NCI-H1105 (cell line): ENCODE data around the gene LINGO4.
A peak's percentile ranks its signal among the peaks of the same experiment; 100 is the strongest.

Experiments used
- DNase-seq: peaks from one replicate; lab custom pipeline; 2025; lab: John Stamatoyannopoulos, UW

Gene LINGO4

DNA sequence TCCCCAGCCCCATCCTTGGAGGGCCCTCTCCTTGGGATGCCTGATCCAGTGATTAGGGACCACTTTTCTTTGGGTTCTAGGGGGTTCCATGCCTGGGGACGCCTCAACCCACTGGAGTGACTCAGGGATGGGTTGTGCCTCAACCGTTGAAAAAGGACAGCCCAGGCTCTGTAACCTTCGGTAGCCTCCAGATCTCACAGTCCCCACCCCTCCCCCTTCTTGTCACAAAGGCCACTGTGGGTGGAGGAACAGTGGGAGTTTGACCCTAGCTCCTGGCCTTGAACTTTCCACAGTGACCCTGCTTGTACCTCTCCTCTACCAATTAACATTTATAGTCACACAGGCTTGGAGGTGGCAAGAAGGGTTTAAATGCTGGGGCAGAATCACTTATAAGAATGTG lies 29.0 kb upstream of the LINGO4 start:
- no peak for DNase-seq

DNA sequence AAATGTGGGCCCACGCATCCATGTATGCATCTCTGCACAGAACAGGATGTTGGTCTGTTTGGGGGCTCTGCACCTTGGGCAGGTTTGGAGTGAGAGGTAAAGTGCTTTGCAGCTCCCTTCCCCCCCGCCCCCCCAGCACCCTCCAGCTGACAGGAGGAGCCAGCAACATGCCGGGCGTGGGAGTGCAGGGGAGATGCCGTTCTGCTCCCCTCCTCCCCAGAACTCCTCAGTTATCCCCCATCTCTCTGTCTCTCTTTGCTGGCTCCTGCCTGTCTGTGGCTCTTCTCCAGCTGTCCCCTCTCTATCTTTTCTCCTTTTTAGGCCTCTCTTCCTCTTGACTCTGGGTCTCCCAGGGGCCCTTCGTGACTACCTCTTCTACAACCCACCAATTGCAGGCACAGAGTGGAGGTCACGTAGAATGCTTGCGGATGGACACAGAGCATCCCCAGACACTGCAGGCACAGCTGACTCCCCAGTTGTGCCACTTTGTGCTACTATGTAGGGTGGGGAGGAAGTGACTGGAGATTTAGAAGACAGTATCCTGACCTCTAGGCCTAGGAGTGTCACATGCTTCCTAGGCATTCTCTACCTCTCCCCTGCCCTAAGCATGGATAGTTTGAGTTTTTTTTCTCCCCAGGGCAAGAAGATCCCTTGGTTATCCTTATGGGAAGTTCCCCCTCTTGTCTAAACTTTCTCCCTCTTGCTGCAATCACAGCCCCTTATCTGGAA lies 28.1 kb upstream of the LINGO4 start:
- DNase-seq = no peak

DNA sequence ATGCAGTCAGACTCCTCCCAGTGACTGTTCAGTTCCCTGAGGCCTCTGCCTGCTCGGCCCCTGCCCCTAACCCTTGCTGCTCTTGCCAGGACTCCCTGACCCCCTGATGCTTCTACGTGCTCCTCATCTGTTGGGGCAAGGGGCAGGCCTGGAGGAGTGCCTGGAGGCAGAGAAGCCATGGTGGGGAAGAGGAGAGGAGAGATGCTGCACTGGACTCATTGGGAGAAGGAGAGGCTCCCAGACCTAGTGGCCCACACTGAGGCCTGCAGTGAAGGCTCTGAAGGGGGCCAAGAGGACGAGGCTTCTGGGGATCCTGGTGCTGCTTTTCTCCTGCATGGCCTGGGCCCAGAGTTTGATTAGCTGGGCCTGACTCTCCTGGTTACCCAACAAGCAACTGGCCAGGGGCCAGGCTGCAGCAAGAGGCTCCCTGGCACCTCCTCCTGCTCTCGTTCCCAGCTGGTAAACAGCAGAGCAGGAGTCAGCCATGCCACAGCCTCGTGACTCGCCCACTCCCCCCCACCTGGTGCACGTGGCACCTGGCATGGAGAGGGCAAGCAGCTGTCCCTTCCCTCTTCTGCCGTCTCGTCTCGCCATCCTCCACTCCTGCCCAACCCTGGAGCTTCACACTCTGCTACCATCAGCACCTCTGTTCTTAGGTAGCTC lies 27.2 kb upstream of the LINGO4 start:
- DNase-seq = peak; percentile 91

DNA sequence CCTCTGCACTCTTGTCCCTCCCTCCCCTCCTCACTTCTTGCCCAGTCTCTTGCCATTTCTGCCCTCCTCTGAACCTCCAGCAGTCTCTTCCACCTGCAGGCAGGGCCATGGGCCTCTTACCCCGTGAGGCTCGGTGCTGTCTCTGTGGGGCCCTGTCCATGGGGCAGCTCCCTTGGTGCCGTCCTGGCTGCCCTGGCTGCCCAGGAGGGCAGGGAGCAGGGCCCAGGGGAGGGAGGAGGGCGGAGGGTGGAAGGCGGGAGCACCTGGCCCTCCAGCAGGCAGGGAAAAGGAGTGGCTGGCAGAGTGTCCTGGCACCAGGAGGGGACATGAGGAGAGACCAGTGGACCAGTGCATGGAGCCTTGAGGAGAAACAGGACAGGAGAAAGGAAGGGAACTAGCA lies 26.4 kb upstream of the LINGO4 start, which contains the start of gene RORC:
TSS of gene RORC (minus strand) at position 198 of the 400 bp plus-strand sequence. CDS start at position 160, 38 bp downstream.
- no peak for DNase-seq

DNA sequence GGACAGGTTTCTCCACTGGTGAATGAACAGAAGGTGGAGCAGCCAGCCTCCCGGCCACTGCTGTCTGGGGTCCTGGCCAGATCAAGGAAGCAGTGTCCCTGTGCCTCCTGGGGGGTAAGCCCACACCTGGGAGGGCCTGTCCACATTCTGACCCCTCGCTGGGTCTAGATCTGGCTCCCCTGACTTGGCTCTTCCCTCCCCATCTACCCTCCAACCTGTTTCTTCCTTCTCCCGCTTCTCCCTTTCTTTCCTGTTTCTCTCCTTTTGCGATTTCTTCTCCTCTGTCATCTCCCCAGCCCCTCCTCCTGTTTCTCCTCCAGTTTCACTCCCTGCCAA lies 26.0 kb upstream of the LINGO4 start:
- no peak for DNase-seq

DNA sequence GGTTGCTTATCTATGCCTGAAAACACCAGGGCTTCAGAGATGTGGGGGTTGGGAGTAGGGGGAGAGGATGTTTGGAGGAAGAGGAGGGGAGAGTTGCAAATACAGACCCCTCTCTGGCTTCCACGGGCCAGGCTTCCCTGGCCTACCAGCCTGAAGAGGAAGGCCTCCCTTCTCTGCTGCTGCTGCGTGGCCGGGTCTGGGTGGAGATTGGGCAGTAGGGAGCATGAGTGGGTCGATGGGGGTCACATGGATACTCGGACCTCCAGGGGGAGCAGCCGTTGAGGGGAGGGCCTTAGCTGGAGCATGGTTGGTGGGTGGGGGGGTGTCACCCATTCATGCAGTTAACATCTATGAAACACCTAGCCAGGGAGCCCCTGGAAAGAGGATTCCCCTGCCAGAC lies 24.8 kb upstream of the LINGO4 start:
- DNase-seq = no peak

DNA sequence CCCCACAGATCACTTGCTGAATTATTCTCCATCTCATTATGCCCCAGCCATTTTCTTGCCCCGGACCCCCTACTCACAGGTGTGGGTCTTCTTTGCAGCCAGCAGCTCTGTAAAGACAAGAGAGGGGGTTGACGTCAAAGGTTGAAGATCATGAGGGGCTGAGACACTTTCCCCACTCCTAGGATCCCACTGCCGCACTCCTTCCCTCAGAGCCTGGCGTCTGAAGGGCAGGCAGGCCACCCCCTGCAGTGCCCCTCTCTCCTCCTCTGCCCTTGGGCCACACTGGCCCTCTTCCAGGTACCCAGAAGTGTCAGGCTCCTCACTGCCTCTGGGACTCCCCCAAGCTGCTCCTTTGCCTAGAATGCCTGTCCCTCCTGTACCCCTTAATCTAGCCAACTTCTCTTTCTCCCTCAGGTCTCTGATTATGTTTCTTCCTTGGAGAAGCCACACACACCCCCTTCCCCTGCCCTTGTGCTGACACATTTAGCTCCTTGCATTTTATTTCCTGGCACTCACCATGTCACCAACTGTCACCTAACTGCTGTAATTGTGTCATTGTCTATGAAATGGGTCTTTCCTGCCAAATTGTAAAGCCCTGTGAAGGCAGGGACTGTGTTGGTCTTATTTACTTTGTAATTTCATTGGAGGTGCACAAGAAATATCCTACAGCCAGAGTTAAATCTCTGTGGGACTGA lies 24.3 kb upstream of the LINGO4 start:
- DNase-seq = no peak

DNA sequence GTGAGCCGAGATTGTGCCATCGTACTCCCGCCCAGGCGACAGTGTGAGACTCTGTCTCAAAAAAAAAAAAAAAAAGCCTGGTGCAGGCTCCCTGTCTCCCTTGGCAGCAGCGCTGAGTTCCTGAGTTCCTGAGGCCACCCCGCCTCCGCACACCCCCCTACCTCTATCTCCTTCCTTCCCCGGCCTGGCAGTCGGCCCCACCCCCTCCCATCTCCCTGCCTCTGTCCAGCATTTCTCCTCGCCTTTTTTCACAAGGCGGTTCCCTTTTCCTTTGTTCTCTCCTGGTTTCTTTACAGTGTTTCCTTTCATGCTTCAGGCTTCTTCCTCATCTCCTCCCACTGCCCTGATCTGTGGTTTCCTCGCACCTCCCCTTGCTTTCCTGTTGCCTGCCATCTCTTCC lies 23.7 kb upstream of the LINGO4 start:
- DNase-seq = no peak

DNA sequence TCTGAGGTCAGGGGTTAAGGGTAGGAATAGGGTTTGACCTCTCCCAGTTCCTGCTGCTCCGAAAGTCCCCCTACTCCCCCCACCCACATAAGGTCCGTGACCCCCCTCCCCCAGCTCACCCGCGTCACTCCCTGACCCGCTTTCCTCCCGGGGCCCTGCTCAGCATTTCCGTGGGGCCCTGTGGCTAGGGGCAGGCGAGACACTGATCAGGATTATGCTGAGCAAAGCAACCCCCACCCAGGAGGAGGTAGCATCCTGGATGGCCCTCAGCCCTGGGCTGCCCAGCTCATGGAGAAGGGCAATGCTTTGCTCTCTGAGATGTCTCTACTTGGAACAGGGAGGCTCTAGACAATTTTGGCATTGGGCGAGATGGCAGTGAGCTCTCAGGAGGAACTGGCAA lies 22.6 kb upstream of the LINGO4 start:
- no peak for DNase-seq

DNA sequence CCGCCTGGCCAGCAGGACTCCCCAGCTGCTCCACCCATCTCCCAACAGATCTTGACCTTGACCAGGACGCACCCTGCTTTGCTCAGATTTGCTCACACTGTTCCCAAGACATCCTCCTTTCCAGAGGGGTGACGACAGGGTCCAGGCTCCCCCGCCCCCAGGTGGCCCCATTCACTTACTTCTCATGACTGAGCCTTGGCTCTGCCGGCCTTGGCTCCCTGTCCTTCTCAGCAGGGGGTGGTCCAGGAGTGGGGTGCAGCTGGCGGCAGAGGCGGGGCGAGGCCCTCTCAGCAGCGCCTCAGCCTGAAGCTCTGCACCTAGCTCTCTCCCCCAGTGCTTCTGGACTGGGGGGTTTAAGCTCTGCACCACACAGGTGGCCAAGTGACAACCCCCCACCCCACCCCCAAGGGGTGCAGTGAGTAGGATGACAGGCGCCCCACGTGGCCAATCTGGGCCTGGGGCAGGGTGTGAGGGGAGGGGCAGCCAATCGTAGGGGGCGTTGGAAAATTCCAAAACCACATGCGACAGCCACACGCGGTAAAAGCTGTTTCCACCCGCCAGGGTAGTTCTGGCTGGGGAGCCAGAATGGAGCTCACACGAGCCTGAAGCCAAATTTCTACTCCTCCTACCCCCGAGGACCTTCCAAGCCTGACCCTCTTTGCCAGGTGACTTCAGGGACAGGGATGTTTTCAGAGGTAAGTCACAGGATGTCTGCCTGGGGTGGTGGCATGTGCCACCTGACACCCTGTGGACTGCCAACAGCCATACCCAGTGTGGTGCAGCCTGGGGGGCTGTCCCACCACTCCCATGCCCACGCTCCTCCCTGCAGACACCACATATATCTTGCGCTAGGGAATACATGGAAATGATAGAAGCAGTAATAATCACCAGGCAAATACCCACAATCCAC lies 20.8 kb upstream of the LINGO4 start:
- no peak for DNase-seq

DNA sequence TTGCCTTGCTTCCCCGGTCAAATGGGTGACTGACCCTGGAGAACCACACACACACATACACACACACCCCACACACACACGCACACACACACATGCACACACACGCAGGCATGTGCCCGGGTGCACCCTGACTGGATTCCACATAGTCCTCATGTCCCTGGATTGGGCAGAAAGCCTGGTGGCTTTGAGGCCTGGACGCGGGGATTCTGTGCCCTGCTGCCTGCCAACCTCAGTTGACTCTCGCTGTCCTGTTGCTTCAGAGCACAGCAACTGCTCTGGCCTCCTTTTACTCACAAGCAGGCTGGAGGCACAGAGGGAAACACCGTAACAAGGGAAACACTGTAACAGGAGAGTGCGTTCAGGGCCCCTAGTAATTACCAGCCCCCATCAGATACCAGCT lies 20.0 kb upstream of the LINGO4 start:
- DNase-seq = no peak

DNA sequence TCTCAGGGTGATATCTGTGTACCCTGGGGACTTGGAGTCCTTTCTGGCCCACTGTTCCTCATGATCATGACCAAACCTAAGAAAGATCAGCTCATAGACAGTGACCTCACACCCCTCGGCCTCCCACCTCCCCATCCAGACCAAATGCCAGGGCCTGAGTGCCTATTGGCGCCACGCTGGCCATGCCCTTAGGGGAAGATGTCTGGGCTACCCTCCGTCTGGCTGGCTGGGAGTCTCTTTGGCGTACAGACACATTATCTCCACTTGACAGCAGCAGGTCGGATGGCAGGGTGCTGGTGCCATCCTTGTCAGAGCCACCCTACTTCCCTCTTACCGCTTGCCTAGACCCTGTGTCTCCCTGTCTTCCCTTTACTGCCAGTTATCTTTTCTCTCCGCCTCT lies 18.0 kb upstream of the LINGO4 start:
- DNase-seq = no peak

DNA sequence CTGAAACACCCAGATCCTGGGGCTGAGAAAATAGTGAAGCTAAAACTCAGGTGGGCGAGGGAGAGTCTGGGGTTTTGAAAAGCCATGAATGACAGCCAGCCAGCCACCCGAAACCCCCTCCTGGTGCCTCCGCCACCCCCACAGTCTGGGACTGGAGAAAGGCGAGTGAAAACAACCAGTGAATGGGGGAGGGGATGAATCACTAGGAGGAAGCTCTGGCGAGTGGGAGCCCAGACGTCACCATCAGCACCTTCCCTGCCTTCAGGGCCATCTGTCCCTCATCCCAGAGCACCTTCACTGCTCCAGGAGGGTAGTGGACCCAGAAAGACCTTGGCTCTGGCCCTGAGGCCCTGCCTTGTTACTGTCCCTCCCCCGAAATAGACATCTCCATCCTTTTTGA lies 17.2 kb upstream of the LINGO4 start:
- DNase-seq = no peak

DNA sequence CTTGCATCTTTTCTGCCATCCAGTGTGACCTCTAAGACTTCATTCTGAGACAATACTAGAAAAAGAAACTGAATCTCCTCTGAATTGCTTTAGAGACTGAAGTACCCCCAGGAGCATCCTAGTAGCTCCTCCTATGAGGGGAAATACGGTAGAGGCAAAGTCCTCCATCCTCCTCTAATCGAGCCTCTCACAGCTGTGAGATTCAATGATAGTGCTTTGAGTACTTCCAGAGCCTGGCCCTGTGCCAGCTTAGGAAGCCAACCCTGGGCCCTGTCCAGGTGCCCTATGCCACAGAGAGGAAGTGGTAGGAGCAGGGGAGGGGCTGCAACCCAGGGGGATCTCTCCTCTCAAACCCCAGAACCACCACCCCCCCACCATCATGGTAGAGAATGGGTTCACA lies 15.7 kb upstream of the LINGO4 start:
- peak; percentile 82 for DNase-seq

DNA sequence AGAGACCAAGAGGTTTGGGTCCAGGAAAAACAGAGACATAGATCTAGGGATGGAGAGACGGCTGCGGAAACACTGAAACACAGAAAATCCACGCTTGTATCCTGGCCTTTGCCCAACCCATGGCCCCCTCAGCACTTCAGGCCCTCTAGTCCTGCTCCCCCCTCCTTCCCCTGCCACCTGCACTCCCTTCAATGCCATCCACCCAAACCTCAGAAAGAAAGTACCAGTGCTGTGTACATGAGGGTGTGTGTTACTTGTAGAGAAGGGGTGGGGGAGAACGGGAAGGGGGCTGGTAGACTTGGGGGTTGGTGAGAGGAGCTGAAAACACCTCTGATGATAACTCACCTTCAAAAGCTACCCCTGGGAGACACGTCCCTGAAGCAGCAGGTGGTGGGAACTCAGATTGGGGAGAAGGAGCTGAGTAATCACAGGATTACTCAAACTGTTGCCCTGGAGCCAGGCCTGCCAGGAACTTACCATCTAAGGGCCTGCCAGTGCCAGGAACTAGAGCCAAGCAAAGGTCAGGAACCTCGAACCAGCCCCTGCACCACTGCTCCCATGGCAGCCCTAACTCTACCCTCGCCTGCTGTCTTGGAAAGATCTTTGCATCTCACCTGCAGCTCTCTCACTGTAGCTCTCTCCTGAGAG lies 14.9 kb upstream of the LINGO4 start:
- no peak for DNase-seq

DNA sequence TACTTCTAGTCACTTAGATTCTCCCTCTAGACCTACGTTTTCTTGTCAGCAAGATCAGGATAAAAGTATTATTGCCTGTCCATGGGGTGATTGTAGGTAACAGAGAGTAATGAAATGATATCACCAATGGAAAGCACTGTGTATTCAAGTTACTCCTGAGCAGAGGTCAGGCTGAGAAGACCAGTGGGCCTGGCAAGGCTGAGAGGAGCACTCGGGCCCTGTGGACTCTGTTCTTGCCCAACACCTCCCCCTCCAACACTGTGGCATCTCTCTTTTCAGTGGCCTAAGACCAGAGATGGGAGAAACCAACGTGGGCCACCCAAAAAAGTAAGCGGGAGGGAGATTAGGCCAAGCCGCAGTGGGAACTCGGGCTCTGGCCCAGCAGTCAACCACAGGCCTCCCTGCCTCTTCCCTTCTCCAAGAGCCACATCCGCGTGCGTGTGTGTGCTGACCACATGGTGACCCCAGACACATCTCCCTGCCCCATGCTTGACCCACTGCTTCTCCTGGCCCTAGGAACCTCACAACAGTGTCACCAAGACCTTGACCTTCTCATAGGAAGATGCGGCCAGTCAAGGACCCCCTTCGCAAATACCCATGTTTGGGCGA lies 14.1 kb upstream of the LINGO4 start:
- DNase-seq = no peak

DNA sequence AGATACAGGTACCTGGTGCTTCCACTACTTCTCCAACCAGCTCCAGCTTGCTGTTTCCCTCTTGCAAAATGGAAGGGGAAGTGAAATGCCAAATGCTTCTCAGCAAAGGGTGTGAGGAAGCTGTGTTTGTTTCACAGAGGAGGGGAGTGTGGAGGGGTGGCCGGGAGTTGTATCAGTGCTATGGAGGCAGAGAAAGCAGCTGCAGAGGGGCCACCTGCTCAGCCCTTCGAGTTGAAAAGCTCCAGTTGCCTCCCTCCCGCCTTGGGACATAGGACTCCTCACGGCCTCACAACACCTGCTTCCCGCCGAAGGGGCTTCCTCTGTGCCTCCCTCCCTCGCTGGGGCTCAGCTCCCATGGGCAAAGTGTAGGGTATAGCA lies 12.1 kb upstream of the LINGO4 start:
- no peak for DNase-seq

DNA sequence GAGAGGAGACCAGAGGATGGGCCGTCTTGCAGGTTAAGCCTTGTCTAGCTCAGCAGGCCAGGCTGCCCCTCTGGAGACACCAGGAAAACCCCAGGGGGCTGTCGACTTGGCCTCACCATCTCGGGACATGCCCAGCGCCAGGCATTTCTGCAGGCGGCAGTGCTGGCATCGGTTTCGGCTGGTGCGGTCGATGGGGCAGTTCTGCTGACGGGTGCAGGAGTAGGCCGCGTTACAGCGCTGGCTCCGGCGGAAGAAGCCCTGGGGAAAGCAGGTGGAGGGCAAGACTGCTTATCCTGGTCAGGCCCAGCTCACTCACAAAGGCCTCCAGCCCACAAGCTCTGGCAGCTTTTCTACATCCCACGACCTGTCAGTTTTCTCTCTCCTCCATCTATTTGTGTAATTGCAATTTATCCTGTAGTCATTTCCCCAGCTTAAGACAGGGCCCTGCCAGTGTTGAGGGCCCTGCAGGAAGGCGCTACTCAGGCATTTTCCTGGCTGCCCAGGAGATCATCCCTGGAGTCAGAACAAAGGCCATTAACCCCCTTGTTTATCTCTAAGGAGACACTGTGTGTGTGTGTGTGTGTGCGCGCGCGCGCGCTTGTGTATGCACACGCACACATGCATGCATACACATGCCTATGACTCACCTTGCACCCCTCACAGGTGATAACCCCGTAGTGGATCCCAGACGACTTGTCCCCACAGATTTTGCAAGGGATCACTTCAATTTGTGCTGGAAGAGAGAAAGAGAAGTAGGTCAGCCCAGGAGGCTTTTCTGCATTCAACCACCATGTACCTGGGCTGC lies 11.5 kb upstream of the LINGO4 start:
- DNase-seq = no peak

DNA sequence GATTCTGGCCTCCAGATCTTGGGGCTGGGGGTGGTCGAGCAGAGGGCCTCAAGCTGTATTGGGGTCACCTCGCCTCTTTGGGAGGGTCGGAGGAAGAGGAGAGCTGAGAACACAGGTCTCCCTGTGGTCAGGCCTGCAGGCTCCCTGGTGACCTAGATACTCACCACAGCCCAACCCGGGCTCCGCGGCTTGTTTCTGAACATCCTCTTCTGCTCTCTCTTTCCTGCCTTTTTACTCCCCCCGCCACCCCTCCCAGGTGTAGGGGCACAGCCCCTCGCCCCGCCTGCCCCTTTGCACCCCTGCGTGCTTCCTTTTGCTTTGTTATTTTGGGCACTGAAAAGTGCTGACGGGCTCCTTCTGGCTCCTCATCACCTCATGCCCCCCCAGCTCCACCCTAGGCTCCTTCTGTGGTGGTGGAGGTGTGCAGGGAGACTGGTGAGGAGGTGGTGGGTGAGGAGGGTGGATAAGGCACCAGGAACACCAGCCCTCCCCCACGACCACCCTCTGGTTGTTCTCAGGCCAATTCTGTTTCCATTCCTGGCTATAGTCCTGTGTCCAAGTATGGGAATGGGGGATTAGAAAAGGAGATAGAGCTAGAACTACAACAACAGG lies 10.6 kb upstream of the LINGO4 start:
- DNase-seq = no peak

DNA sequence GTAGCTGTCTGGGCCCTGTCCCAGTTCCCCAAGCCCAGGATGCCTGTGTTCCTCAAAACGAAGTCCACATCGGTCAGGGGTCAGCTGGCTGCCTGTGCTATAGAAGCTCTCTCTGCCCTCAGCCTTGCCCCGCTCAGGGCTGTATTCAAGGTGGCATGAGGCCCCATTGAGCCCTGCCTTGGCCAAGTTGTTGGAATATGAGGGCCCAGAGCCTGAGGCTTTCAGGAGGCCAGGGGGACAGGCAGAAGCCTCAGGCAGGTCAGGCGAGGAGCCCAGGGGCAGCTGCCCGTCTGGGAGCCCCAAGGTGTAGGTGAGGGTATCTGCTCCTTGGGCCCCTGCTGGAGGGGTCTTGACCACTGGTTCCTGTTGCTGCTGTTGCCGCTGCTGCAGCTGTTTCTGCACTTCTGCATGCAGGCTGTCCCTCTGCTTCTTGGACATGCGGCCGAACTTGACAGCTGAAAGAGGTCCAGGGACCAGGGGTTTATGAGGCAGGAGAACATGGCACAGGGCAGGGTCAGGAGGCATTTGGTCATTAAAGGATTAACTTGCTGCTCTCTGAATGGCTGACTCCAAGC lies 9.8 kb upstream of the LINGO4 start:
- no peak for DNase-seq
